GM18870 (cell line): ENCODE measurements around the gene ARHGAP22.

ENCODE experiments used
- ATAC-seq: cut with Tn5 transposase; IDR thresholded peaks from one replicate; pipeline ENCODE4 v1.9.1; 2021; ENCODE audit warnings: moderate library complexity; ENCODE audit not compliant: unreplicated experiment

ARHGAP22 gene

DNA sequence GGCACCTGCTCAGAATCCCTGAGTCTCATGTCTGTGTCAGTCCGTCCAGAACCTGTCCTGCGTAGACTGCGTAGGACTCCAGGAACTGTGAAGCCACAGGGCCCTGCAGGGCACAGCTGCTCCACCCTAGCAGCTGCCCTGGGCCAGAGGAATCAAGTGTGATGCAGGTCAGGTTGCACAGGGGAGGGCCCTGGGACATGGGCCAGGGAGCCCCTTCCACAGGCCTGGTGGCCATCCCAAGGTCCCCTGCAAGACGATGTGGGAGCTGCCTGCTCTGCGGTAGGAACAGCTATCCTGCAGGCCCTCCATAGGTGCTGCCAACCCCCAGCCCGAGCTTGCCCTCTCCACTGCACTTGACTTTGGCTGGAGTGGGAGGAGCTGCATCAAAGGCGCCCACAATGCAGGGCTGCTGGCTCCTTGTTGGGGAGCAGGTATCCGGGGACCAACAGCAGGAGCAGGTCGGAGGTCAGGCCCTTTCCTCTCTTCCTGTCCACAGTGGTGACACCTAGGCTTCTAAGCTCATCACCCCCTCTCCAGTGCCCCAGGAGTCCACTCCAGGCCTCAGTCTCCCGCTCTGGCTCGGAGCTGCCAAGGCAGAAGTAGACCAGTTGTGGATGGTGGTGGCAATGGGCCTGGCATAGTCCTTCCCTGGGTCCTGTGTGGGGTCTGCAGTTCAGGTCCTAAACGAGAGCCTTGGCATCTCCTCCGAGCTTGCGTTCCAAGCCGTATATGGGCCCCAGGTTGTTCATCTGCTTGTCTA lies 149.3 kb downstream of the ARHGAP22 start:
- no peak for ATAC-seq

DNA sequence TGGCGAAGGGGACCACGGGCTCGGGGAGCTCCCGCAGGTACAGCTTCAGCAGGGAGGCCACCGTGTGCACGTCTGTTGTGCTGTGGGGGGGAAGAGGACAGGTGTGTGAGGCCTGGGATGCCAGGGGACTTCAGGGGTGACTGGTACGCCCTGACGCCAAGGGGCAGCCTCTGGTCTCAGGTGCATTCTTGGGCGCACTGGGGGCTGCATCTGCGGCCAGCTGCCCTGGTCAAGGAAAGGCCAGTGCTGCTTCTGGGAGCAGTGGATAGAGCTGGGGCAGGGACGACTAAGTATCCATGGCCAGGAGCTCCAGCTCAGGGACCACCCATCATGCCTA lies 149.8 kb downstream of the ARHGAP22 start:
- no peak for ATAC-seq

DNA sequence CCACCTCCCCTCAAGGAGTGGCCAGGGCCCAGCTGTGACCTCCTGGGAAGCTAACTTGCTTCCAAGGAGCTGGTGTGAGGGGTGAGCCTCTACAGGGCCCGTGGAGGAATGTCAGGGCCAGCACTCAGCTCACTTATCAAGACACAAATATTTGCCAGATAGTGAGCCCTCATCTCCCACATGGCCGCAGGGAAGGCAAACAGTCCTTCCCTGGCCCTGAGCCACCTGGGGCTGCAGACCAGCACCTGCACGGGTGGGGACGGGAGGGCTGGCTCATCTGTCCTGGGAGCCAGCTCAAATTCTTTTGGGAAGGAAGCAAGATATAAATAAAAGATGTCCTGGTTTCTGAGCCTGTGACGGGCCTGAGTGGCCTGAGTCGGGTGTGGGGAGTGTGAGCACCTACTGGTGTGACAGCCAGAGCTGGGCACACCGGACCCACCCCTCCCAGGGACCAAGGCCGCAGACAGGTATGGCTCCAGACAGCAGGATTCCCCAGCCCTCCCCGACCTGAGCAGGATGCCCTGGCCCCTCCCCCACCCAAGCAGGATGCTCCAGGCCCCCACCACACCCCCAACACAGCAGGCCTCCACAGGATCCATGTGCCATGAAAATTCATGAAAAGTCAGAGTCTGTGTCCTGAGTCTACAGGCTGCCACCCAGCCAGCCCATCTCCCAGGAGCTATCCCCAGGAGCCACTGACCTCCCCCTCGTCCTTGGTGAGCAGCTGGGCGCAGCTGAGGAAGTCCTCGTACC lies 150.4 kb downstream of the ARHGAP22 start:
- ATAC-seq: no peak

DNA sequence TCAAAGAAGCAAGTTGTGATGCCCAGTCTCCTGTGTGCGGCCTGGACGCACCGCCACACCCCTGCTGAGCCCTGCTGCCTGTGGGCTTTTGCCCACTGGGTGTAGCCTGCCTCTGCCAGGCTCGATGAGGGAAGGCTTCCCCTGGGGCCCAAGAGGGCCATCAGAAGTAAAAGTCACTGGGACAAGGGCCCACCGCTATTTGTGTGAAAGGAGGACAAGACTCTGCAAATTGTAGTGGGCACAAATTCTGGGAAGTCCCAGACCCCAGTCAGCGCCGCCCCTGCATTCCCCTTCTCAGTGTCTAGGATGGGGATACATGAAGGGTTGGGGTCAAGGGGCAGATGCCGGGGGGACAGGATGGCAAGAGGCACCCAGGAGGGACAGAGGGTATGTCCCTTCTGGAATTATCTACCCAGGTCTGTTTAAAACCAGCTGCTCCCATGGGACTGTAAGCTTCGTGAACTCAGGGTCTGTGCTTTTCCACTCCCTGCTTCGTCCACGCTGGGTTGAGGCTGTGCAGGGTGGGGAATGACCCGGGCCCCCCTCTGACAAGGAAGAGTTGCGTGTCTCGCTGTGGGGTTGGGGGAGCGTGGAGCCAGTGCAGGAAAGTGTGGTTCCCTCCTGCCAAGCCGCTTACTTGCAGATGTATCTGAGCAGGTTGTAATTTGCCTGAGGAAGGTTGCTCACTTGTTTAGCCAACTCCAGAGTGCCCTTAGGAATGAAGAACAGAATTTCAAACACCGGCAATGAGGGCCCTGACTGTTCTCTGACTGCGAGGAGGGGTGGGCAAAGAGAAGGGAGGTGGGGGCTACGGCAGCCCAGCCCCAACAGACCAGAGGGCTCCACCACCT lies 151.2 kb downstream of the ARHGAP22 start:
- ATAC-seq: no peak

DNA sequence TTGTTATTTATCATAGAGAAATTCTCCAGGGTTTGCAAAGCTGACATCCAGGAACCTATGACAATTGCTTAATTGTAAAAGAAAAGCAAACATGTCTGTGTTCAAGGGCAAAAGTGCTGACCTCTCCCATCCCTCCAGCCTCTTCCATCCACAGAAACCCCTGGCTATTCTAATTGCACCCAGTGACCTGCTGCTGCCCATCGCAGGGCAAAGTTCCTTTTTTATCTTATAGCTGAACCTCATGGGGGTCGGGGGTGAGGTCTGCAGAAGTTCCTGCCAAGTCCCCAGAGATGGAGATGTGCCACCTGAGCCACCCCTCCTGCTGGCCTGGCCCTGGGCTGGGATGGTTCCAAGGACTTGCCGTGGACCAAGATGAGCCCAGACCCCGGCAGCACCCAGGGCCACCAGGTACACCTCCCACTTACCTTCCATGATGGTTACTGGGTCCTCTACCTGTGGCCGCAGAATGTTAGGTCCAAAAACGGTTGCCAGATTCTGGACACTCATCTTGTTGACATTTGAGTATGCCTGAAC lies 151.9 kb downstream of the ARHGAP22 start:
- ATAC-seq: no peak

DNA sequence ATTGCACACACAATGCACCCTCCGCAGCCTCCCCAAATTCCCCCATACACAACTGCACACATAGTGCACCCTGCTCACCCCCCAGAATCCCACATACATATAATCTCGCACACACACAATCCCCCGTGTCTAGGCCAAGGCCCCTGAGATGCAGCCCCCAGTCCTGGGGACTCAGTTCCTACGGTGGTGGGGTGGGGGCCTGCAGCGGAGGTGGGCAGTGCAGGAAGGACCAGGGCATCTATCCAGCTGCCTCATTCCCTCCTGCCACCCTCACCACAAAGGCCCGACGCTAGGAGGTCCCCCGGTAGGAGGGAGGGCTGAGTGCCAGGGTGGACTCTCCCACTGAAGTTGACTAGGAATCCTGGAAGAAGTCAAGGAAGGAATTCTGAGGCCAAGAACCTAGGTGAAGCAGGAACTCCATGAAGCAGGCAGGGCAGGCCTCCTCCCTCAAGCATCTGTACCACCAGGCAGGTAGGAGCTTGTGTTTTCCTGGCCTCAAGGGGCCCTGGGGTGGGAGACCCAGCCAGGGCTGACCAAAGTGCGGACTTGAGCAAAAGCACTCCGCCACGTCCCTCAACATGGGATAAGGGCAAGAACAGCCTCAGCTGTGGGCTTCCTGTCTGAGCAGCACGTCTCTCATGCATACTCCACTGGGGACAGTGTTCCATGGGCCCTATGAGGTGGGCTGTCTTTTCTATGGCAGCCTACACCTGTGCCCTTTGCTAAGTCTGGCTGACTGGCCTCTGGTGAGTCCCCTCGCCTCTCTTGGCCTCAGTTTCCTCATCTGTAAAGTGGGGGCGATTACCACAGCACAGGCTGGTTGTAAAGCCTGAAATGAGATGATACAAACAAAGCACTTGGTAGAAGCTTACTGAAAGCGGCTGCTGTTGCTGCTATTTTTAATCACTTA lies 152.6 kb downstream of the ARHGAP22 start:
- ATAC-seq: no peak

DNA sequence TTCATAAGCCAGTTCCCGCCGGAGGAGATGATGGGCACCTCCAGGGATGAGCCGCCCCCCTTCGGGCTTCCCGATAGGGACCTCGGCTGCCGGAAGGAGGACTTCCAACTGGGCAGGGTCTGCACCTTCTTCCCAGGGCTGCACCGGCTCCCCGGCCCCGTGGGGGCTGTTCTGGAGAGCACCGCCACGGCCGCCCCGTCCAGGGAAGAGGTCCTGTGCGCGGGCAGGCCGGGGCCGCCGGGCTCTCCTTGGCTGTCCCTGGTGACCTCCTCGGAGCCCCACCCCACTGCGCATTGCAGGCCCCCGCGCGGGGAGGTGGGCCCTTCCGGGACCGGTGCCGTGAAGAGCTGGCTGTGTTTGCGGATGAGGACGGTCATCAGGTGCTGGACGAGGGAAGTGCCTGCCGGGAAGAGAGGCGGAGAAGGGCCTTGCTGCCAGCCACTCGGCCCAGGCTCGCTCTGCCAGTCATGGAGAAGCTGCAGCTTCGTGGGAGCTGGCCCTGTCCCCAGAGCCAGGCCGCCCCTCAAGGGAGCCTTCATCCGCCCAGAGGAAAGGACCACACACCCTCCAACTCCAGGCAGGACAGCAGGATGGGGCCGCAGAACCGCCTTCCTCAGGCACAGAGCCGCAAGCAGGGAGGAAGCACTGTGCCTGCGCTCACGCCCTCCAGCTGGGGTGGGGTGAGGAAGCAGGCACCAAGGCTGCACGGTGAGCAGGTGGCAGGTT lies 154.0 kb downstream of the ARHGAP22 start:
- ATAC-seq: no peak

DNA sequence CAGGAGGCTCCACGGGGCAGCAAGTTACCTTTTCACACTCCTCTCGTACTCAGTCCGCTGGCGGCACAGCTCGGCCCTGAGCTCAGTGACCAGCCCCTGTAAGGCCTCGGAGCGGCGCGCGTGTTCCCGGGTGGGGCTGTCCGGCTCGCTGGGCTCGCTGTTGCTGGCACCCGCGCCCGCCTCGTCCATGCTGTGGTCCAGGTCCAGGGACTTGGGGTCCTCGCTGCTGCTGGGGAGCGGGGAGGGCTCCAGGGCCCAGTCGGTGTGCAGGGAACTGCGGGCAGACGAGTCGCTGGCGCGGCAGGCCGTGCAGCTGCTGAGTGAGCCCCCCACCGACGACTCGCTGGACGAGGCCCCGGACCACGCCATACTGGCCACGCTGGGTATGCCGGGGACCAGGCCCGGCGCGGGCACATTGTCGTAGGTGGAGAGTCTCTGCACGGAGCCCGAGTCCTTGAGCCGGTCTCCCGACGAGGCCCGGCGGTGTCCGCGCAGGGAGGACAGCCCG lies 154.6 kb downstream of the ARHGAP22 start:
- no peak for ATAC-seq

DNA sequence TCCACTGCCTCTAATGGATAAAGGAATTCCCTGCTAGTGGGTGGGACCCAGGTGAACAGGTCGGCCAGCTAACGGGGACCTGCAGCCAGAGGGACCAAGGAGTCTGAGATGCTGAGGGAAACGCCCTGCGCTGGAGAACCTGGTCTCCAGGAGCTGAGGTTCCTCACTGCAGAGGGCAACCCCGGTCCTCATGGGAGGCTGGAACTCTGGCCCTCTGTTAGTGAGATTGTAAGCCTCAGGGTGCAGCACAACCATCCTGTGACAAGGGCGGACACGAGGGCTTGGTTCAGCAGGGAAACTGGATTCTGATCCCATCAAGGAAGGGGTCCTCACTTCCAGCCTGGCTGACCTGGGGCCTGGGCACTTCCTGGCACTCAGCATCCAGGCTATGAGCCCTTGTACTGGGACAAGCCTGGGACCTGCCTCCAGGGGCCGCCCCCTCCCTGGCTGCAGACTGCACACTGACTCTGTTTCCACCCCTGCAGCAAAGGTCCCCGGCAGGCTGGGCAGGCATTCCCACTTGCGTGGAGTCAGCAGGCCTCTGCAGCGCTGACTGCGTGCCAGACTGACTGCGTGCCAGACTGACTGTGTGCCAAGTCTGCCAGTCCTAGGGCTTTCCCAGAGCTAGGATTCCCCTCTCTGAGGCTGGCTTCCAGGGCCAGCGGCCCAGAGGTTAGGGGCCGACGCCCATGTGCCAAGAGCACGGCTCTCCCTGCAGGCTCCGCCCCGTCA lies 155.2 kb downstream of the ARHGAP22 start:
- ATAC-seq: no peak

DNA sequence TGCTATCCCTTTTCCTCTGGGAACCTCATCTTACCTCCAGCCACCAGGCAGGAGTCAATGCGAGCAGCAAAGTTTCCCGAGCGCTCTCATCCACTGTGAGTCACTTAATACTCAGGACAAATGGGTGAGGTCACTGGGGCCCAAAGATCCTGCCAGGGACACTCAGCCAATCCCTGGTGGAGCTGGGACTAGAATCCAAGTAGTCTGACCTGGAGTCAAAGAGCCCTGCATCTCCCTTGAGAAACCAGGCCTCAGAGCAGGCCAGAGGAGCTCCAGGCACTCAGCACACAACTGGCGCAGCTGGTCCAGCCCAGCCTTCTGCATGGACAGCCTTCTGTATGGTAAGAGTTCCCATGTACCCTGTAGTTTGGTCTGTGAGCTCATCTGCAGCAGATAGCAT lies 156.1 kb downstream of the ARHGAP22 start:
- ATAC-seq: no peak

DNA sequence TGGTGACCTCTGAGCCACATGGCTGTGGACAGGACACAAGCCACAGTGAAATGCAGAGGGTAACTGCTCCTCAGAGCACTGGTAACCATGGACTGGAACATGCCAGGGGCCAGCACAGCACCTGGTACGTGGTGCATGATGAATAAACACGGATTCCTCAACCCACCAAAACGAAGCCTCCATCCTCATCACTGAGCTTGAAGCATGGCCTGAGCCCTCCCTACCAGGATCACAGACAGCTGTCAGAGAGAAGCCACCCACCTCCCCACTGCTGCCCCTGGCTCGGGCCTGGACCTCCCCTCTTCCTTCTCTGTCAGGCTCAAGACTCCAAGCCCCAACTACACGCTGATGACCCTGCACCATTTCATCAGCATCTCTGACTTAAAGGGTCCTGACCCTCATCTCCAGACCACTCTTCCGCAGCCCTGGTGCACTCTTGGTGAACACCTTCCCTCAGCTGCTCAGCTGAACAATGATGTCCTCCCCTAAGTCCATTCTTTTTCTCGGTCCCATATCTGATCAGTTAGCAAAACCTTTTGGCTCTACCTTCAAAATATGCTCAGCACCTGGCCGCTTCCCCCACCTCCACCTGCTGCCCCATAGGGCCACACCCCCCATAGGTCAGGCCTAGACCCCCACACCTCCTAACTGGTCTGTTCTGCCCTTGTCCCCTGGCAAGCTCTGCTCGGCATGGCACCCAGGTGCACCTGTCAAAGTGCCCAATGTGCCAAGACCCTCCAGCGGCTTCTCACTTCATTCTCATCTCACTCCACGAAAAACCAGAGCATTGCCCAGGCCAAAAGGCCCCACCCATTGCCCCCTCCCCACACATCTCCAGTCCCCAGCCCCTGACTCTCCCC lies 157.3 kb downstream of the ARHGAP22 start:
- no peak for ATAC-seq

DNA sequence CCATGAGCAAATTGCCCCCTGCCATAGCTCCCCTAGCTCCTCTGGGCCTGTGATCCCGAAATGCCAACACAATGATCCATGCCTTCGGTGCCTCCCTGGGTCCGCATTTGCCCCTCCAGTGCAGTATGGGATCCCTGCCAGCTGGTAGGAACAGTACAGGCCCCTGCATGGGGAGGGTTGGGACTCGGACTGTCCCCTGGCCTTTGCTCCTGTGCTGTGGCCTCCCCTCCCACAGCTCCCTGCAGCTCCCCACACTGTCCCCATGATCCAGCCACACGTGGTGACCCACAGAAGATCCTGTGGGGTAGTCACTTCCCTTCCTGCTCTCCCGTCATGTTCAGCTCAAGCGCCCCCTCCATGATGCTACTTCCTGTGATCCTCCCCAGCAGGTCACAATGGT lies 158.1 kb downstream of the ARHGAP22 start:
- no peak for ATAC-seq

DNA sequence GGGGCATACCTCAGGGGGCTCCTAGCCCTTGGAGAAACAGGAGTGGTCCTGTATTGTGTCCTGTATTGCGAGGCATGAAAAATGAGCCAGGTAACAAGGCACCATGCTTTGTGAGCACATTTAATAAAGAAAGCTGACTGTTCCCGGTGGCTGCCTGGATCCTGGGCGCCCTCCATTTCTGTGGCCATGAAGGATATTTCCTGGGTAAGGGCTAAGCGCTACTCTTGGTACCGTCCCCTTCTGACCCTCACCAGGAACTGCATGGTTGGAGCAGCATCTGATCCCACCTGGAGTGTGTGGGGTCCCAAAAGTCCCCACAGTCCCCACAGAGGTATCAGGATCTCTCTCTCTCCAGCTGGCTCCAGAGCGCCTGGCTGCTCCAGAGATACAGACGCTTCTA lies 158.9 kb downstream of the ARHGAP22 start:
- no peak for ATAC-seq

DNA sequence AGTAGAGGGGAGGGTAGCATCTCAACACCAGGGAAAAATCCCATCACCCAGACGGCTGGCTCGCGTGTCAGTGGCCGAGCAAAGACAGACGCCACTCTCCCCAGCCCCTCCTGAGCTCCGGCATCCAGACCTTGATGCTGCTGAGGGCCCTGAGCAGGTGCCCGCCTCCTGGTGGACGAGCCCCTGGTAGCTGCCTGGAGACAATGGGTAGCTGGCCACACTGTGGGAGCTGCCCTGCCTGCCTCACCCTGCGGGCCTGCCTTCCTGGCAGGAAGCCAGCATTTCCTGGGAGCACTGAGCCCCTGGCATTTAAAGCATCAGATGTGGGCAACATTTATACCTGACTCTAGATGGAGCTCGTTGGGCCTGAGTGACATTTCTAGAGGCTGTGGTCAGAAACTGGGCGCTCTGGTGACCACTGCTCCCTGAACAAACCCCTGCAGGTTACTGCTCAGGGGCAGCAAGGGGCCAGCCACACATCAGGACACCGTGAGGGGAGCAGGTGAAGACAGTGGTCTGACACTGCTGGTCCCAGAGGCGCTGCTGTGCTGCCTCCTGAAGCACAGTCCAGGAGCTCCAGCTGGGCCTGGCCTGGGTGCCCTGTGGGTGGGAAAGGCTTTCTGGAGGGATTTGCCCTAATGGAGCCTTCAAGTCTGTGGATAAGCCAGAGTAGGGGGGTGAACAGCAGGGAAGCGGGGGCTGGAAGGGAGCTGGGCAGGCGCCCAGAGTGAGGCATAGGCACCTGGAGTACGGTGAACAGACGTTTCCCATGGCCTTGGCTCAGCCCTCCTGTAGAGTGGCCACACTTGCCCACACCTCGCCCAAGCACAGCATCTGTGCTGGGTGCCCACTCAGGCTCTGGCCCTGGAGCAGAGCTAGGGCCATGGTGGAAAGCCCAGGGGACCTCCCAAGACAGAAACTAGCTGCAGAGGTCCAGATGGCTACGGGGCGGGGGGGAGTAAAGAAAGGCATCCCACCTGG lies 159.7 kb downstream of the ARHGAP22 start:
- ATAC-seq: no peak

DNA sequence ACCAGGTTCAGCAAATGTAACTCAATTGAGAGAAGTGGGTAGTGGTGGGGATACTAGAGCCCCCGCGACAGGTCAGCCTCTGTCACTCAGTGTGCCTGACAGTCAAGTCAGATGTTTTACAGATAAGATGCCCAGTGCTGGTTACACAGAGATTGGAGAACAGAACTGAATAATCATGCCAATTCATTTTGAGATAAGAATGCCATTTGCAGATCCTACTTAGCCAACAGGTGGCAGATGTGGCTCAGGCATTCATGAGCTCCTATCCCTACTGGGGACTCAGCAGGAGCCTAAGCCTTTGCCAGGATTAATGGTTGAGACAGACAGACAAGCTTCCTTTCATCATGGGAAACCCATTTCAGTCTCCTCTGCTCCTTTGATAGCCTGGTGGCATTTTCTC lies 160.6 kb downstream of the ARHGAP22 start:
- ATAC-seq: no peak

DNA sequence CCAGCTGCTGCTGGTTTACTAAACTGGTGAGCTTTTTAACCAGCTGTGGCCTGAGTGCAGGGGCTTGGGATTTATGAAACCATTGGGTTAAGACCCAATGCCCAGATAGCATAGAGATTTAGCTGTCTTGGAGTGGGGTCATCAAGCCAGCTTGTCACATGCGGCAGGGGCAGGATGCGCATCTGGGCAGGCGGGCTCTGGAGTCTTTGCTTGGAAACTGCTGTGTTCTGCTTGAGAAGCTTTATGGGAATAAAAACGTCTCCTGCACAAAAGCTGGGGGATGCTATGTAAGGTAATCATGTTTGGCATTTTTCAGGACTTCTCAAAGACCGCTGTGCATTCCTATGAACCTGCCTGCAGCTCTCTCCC lies 162.1 kb downstream of the ARHGAP22 start:
- no peak for ATAC-seq
